Measurements from ENCODE around the gene MCRIP1.

- TF ChIP-seq, protein P1, sequence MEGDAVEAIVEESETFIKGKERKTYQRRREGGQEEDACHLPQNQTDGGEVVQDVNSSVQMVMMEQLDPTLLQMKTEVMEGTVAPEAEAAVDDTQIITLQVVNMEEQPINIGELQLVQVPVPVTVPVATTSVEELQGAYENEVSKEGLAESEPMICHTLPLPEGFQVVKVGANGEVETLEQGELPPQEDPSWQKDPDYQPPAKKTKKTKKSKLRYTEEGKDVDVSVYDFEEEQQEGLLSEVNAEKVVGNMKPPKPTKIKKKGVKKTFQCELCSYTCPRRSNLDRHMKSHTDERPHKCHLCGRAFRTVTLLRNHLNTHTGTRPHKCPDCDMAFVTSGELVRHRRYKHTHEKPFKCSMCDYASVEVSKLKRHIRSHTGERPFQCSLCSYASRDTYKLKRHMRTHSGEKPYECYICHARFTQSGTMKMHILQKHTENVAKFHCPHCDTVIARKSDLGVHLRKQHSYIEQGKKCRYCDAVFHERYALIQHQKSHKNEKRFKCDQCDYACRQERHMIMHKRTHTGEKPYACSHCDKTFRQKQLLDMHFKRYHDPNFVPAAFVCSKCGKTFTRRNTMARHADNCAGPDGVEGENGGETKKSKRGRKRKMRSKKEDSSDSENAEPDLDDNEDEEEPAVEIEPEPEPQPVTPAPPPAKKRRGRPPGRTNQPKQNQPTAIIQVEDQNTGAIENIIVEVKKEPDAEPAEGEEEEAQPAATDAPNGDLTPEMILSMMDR (IDR thresholded peaks at IDR 0.05): no peak
- TF ChIP-seq POLR2AphosphoS5 (IDR thresholded peaks at IDR 0.05; ENCODE audit: insufficient read depth in 1 of 2, low read depth in 1 of 2): no peak
- no peak for TF ChIP-seq POLR2A (IDR thresholded peaks at IDR 0.05)
Observed at GRCh38 chr17:81837641-81838040, 4.5 kb upstream of the MCRIP1 start.

Data from vagina (tissue), 2 donors.